IMR-90 (cell line): ENCODE data around the gene ITIH4. TPM values are rescaled to one million over a fixed set of nuclear protein-coding genes. Genes with fewer than 3 reads are reported as not detected.

Experiments
- ATAC-seq: fragments of 200-7000 bp; cut with Tn5 transposase; 2 replicates; pipeline ENCODE4 v1.9.1; 2020; ENCODE audit warnings: low read depth, mild to moderate bottlenecking, moderate library complexity
- BruUV-seq: library from RNA; stranded (reverse); fragments of 400-500 nt; replicated peaks from 2 replicates; lab custom pipeline; 2021; lab: Mats Ljungman, UMichigan
- CTCF ChIA-PET: fragments of 300-600 bp; formaldehyde crosslinking; extraction: SDS; loops from one replicate; lab custom pipeline; 2021; ENCODE audit warnings: antibody characterized with exemption; lab: Yijun Ruan, JAX
- POLR2A ChIA-PET: fragments of 300-600 bp; sonication (Branson Sonifier 250); formaldehyde crosslinking; loops from one replicate; lab custom pipeline; 2022; ENCODE audit warnings: antibody characterized with exemption; ENCODE audit not compliant: unreplicated experiment; lab: Charles Lee
- DNase-seq: peaks from one replicate; pipeline ENCODE4 v3.0.0; 2013
- H2AFZ ChIP-seq: replicated peaks from 2 replicates; pipeline ENCODE3; 2013; ENCODE audit warnings: low read length, mild to moderate bottlenecking; ENCODE audit not compliant: poor library complexity
- H2AK5ac ChIP-seq: 2 replicates; pipeline ENCODE4 v1.6.1; 2013; ENCODE audit warnings: low read depth, low read length, inconsistent platforms
- H2AK9ac ChIP-seq: replicated peaks from 2 replicates; pipeline ENCODE3; 2013; ENCODE audit warnings: mild to moderate bottlenecking, low read depth, low read length, moderate library complexity; ENCODE audit not compliant: poor library complexity
- H2BK120ac ChIP-seq: 2 replicates; pipeline ENCODE4 v1.6.1; 2013; ENCODE audit warnings: low read depth, low read length, inconsistent platforms
- H2BK15ac ChIP-seq: 3 replicates; pipeline ENCODE4 v1.6.1; 2013; ENCODE audit warnings: low read depth, low read length, inconsistent platforms
- H2BK20ac ChIP-seq: 2 replicates; pipeline ENCODE4 v1.6.1; 2013; ENCODE audit warnings: low read depth, mild to moderate bottlenecking, inconsistent platforms, low read length, moderate library complexity
- H2BK5ac ChIP-seq: 2 replicates; pipeline ENCODE4 v1.6.1; 2013; ENCODE audit warnings: mild to moderate bottlenecking, low read depth, low read length, inconsistent platforms; ENCODE audit not compliant: poor library complexity, severe bottlenecking
- H3K14ac ChIP-seq: replicated peaks from 2 replicates; pipeline ENCODE4 v1.6.1; 2013; ENCODE audit warnings: low read depth, low read length, inconsistent platforms
- H3K18ac ChIP-seq: 2 replicates; pipeline ENCODE4 v1.6.1; 2013; ENCODE audit warnings: low read depth, low read length, control low read depth
- H3K23ac ChIP-seq: 2 replicates; pipeline ENCODE4 v1.6.1; 2013; ENCODE audit warnings: low read depth, low read length, inconsistent platforms
- H3K27ac ChIP-seq: 2 replicates; pipeline ENCODE4 v1.5.1; 2013; ENCODE audit warnings: mild to moderate bottlenecking, control low read depth, low read length; ENCODE audit not compliant: insufficient read depth
- H3K27me3 ChIP-seq: 2 replicates; pipeline ENCODE4 v1.6.1; 2013; ENCODE audit warnings: low read length; ENCODE audit not compliant: control insufficient read depth, insufficient read depth
- H3K36me3 ChIP-seq: 2 replicates; pipeline ENCODE4 v1.6.1; 2013; ENCODE audit warnings: low read length, mixed read lengths; ENCODE audit not compliant: control insufficient read depth, insufficient read depth
- H3K4ac ChIP-seq: 2 replicates; pipeline ENCODE4 v1.6.1; 2013; ENCODE audit warnings: low read depth, low read length, inconsistent platforms
- H3K4me1 ChIP-seq: 2 replicates; pipeline ENCODE4 v1.6.1; 2013; ENCODE audit warnings: low read length, mixed read lengths; ENCODE audit not compliant: control insufficient read depth, insufficient read depth
- H3K4me2 ChIP-seq: 2 replicates; pipeline ENCODE4 v1.6.1; 2013; ENCODE audit warnings: low read depth, mild to moderate bottlenecking, control low read depth, low read length, moderate library complexity
- H3K4me3 ChIP-seq: 2 replicates; pipeline ENCODE4 v1.5.1; 2013; ENCODE audit warnings: low read depth, mild to moderate bottlenecking, control low read depth, low read length, moderate library complexity; ENCODE audit not compliant: insufficient read depth
- H3K56ac ChIP-seq: 2 replicates; pipeline ENCODE4 v1.6.1; 2013; ENCODE audit warnings: low read length, inconsistent platforms; ENCODE audit not compliant: insufficient read depth; ENCODE audit errors: extremely low read depth
- H3K79me1 ChIP-seq, 2 experiments: 2 replicates each; pipeline ENCODE4 v1.6.1; 2013; ENCODE audit warnings: low read length in 2 of 2, inconsistent platforms in 1 of 2, low read depth in 1 of 2
- H3K9ac ChIP-seq: 2 replicates; pipeline ENCODE4 v1.6.1; 2013; ENCODE audit warnings: low read depth, low read length, control low read depth
- H3K9me1 ChIP-seq: 2 replicates; pipeline ENCODE4 v1.6.1; 2013; ENCODE audit warnings: low read length, inconsistent platforms; ENCODE audit not compliant: insufficient read depth
- H3K9me3 ChIP-seq: 2 replicates; pipeline ENCODE4 v1.6.1; 2013; ENCODE audit warnings: low read length; ENCODE audit not compliant: control insufficient read depth, insufficient read depth
- H4K20me1 ChIP-seq: 2 replicates; pipeline ENCODE4 v1.6.1; 2013; ENCODE audit warnings: low read length, inconsistent platforms; ENCODE audit not compliant: insufficient read depth
- H4K5ac ChIP-seq: 2 replicates; pipeline ENCODE4 v1.6.1; 2013; ENCODE audit warnings: mild to moderate bottlenecking, low read depth, low read length, control low read depth
- H4K8ac ChIP-seq, 2 experiments: 2 replicates each; pipeline ENCODE4 v1.6.1; 2013; ENCODE audit warnings: low read depth in 2 of 2, low read length in 2 of 2, control low read depth in 1 of 2, inconsistent platforms in 1 of 2
- H4K91ac ChIP-seq: 2 replicates; pipeline ENCODE4 v1.6.1; 2013; ENCODE audit warnings: low read depth, low read length, inconsistent platforms; ENCODE audit not compliant: insufficient read depth
- MAFK ChIP-seq: IDR thresholded peaks from 2 replicates; pipeline ENCODE4 v1.6.1; 2012; ENCODE audit warnings: low read depth, low read length, improper control_type of control experiment
- MXI1 ChIP-seq: IDR thresholded peaks from 2 replicates; pipeline ENCODE4 v1.6.1; 2012; ENCODE audit warnings: low read depth, mild to moderate bottlenecking, low read length, moderate library complexity, borderline replicate concordance
- POLR2A ChIP-seq: IDR thresholded peaks from 2 replicates; pipeline ENCODE4 v1.6.1; 2012; ENCODE audit warnings: mild to moderate bottlenecking, low read depth, low read length
- RCOR1 ChIP-seq: IDR thresholded peaks from 2 replicates; pipeline ENCODE4 v1.6.1; 2012; ENCODE audit warnings: mild to moderate bottlenecking, low read length, improper control_type of control experiment; ENCODE audit not compliant: insufficient replicate concordance
- RFX5 ChIP-seq: IDR thresholded peaks from 2 replicates; pipeline ENCODE4 v1.8.0; 2012; ENCODE audit warnings: low read depth, mild to moderate bottlenecking, low read length, moderate library complexity
- SMC3 ChIP-seq: fragments of 150-350 bp; IDR thresholded peaks from 2 replicates; pipeline ENCODE4 v1.6.1; 2016; ENCODE audit warnings: low read depth, mild to moderate bottlenecking, antibody characterized with exemption, low read length, moderate library complexity
- WGBS, 2 experiments: methylation state at CpG; one replicate each; pipeline versions ENCODE4 v1.1.5 to v1.1.7; 2013; ENCODE audit warnings: missing lambda C conversion rate in 2 of 2; ENCODE audit not compliant: insufficient read length in 1 of 2; ENCODE audit errors: extremely low coverage in 2 of 2; 5-methylcytosine and 5-hydroxymethylcytosine counted together
- dilution Hi-C: fragments of 300-500 bp; cut with HindIII; formaldehyde crosslinking; loops from one replicate; pipeline ENCODE4 v1.14.3; 2018; ENCODE audit warnings: low sequenced_read_pairs; ENCODE audit not compliant: unreplicated experiment
- in situ Hi-C: fragments of 300-500 bp; cut with MboI; formaldehyde crosslinking; loops from 3 replicates; pipeline ENCODE4 v1.14.3; 2019; ENCODE audit warnings: low sequenced_read_pairs, inconsistent platforms, mixed read lengths
- intact Hi-C: fragments of 100-400 bp; cut with micrococcal nuclease; formaldehyde crosslinking; loops from 2 replicates; pipeline ENCODE4 v1.10.0; 2022
- polyA plus RNA-seq, 3 experiments: library from polyadenylated mRNA; depleted of rRNA; stranded (reverse); fragments of >200 nt; gene quantifications; 2 replicates each; pipeline ENCODE4 v1.2.3, GENCODE V29; 2012; ENCODE audit warnings: low replicate concordance in 1 of 3
- total RNA-seq: library from RNA; depleted of rRNA; stranded (reverse); fragments of >200 nt; gene quantifications from 2 replicates; pipeline ENCODE4 v1.2.3, GENCODE V29; 2012
- TF ChIP-seq, protein P1 (sequence below): fragments of 150-350 bp; IDR thresholded peaks from 2 replicates; pipeline ENCODE4 v1.6.1; 2017; ENCODE audit warnings: mild to moderate bottlenecking, antibody characterized with exemption, low read length, low read depth

ITIH4 gene
- total and polyA plus RNA-seq, 2 of the 4 experiments (the other 2 are of a cell fraction), result 0.26 to 0.36 TPM

DNA sequence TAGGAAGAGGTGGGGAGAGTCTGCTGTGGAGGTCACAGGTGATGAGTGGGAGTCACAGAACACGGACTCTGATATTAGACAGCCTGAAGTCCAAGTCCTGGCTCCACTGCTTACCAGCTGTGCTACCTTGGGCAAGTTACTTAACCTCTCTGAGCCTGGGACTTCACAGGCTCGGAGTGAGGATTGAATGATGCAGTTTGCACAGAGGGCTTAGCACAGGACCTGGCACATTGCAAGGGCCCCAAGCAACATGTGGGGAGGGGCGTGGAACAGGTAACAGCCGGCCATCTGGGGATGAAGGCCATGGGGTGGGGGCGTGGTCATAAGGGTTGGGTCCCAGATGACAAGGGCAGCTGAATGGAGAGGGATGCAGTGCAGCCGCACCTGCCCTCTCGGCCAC, 40.1 kb downstream of the ITIH4 start:
- Histone ChIP-seq H4K5ac (no peak overlapping the region), H2AFZ (no peak overlapping the region), H3K9ac (no peak overlapping the region), H2BK120ac (no peak overlapping the region), H3K4ac (no peak overlapping the region), H3K27ac (no peak overlapping the region), H3K79me1 (no peaks in the 10 kb centered on the region), H3K9me1 (no peaks in the 10 kb centered on the region; the same call in 1 of the 2 replicates), H4K8ac (no peak overlapping the region), H3K9me3 (no peaks in the 10 kb centered on the region), H3K18ac (no peak overlapping the region), H2BK15ac (no peak overlapping the region), H2BK20ac (no peak overlapping the region), H3K56ac (no peak overlapping the region), H2BK5ac (no peak overlapping the region), H3K27me3 (peaks cover 37% of the 10 kb centered on the region), H3K36me3 (no peaks in the 10 kb centered on the region), H2AK9ac (no peak overlapping the region), H3K4me1 (no peaks in the 10 kb centered on the region), H2AK5ac (no peak overlapping the region), H4K20me1 (no peaks in the 10 kb centered on the region), H4K91ac (no peak overlapping the region), H3K23ac (no peak overlapping the region), H3K4me3 (no peak overlapping the region), H3K14ac (no peak overlapping the region), H3K4me2 (no peak overlapping the region)
- in situ Hi-C loops, result no loop called here
- no peak for ATAC-seq
- ChIA-PET CTCF (no interaction called here), POLR2A (no interaction called here)
- TF ChIP-seq, protein P1, sequence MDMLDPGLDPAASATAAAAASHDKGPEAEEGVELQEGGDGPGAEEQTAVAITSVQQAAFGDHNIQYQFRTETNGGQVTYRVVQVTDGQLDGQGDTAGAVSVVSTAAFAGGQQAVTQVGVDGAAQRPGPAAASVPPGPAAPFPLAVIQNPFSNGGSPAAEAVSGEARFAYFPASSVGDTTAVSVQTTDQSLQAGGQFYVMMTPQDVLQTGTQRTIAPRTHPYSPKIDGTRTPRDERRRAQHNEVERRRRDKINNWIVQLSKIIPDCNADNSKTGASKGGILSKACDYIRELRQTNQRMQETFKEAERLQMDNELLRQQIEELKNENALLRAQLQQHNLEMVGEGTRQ, result no peak
- TF ChIP-seq MAFK (no peak), SMC3 (no peak), MXI1 (no peak), RFX5 (no peak), POLR2A (no peak), RCOR1 (no peak)
- no TSS peak for BruUV-seq
- intact Hi-C loops, result no loop called here
- WGBS, 2 experiments, result 75% methylated on average over 5 of the region's 7 CpGs; no CpG with 5 or more reads in 1 of the 2 experiments
- no peak for DNase-seq
- dilution Hi-C loops, result no loop called here
